GM12865 (cell line): ENCODE data around the gene SLIRP.
"Not testable (repeated sequence)": the region's sequence is repeated elsewhere in the genome, so short reads cannot be mapped to it uniquely, and the experiment has no call there.

Experiments
- DNase-seq: peaks from one replicate; pipeline ENCODE4 v3.0.0; 2010; ENCODE audit warnings: low read depth
- H3K4me3 ChIP-seq: 2 replicates; pipeline ENCODE4 v1.5.1; 2011; ENCODE audit warnings: mild to moderate bottlenecking, low read depth, low read length, control low read depth
- CTCF ChIP-seq: IDR thresholded peaks from 2 replicates; pipeline ENCODE4 v1.5.1; 2011; ENCODE audit warnings: low read length, control low read depth, low read depth, inconsistent platforms; ENCODE audit not compliant: insufficient read depth; ENCODE audit errors: missing control alignments

The SLIRP gene

GRCh38 chr14:77738559-77739250 is 30.8 kb downstream of the SLIRP start:
- no peak overlapping the region for H3K4me3 ChIP-seq
- DNase-seq = peak; percentile 71
- TF ChIP-seq CTCF = no peak

- DNase-seq = no peak
- TF ChIP-seq CTCF = no peak
- H3K4me3 ChIP-seq = no peak overlapping the region
Observed at GRCh38 chr14:77741438-77741837, 33.5 kb downstream of the SLIRP start.

GRCh38 chr14:77746064-77746702 is 38.3 kb downstream of the SLIRP start:
- no peak overlapping the region for H3K4me3 ChIP-seq
- no peak for DNase-seq
- no peak for TF ChIP-seq CTCF

GRCh38 chr14:77747425-77747824 is 39.5 kb downstream of the SLIRP start:
- H3K4me3 ChIP-seq, DNase-seq: not testable (repeated sequence)

- DNase-seq = no peak
- no peak for TF ChIP-seq CTCF
Observed at GRCh38 chr14:77752266-77752665, 44.4 kb downstream of the SLIRP start.

GRCh38 chr14:77752799-77753516 is 45.1 kb downstream of the SLIRP start:
- no peak for DNase-seq

More at GRCh38 chr14:77752266-77752665, 44.4 kb downstream of the SLIRP start:
- no peak overlapping the region for H3K4me3 ChIP-seq

More at GRCh38 chr14:77752799-77753516, 45.1 kb downstream of the SLIRP start:
- H3K4me3 ChIP-seq = no peak overlapping the region
- TF ChIP-seq CTCF = no peak
